Measurements from ENCODE around the gene COQ6.

Gene COQ6

GRCh38 chr14:73995977-73996378, 45.9 kb downstream of the COQ6 start:
- H3K4me1 ChIP-seq (ENCODE audit: control insufficient read depth, low read length) = peaks cover 20% of the 10 kb centered on the region
- peak overlapping the region; percentile 55; the same call in 1 of the 2 replicates for H3K4me2 ChIP-seq (ENCODE audit: low read length)
- H3K4me3 ChIP-seq (ENCODE audit: low read length) = no peak overlapping the region
- no peaks in the 10 kb centered on the region for H3F3A ChIP-seq (ENCODE audit: control insufficient read depth, insufficient read depth)
- no peaks in the 10 kb centered on the region for H3K27me3 ChIP-seq (ENCODE audit: control insufficient read depth, low read length)
- no peaks in the 10 kb centered on the region for H3K79me2 ChIP-seq (ENCODE audit: control insufficient read depth, low read length)
- no peaks in the 10 kb centered on the region for H3K9me2 ChIP-seq (replicated peaks; ENCODE audit: control insufficient read depth, low read length)
- no peak overlapping the region for H3K27ac ChIP-seq (ENCODE audit: low read depth, low read length)
- H3K9me3 ChIP-seq (ENCODE audit: control insufficient read depth, insufficient read depth, low read length) = no peaks in the 10 kb centered on the region
- no peaks in the 10 kb centered on the region for H4K20me1 ChIP-seq (ENCODE audit: control insufficient read depth, insufficient read depth, low read depth, low read length)
- TF ChIP-seq EZH2phosphoT487 (IDR thresholded peaks at IDR 0.05; ENCODE audit: borderline replicate concordance, low read length) = no peak
- TF ChIP-seq CTCF (IDR thresholded peaks at IDR 0.05; ENCODE audit: low read depth, low read length, poor library complexity, severe bottlenecking) = no peak
- peaks cover 12% of the 10 kb centered on the region for H3K36me3 ChIP-seq (ENCODE audit: control insufficient read depth, low read length)

- Histone ChIP-seq H4K20me1 (ENCODE audit: control insufficient read depth, insufficient read depth, low read depth, low read length) (no peaks in the 10 kb centered on the region), H3F3A (ENCODE audit: control insufficient read depth, insufficient read depth) (no peaks in the 10 kb centered on the region), H3K36me3 (ENCODE audit: control insufficient read depth, low read length) (peaks cover 12% of the 10 kb centered on the region), H3K4me2 (ENCODE audit: low read length) (no peak overlapping the region), H3K4me3 (ENCODE audit: low read length) (no peak overlapping the region), H3K4me1 (ENCODE audit: control insufficient read depth, low read length) (peaks cover 20% of the 10 kb centered on the region), H3K9me2 (replicated peaks; ENCODE audit: control insufficient read depth, low read length) (no peaks in the 10 kb centered on the region), H3K27me3 (ENCODE audit: control insufficient read depth, low read length) (no peaks in the 10 kb centered on the region), H3K27ac (ENCODE audit: low read depth, low read length) (no peak overlapping the region), H3K9me3 (ENCODE audit: control insufficient read depth, insufficient read depth, low read length) (no peaks in the 10 kb centered on the region), H3K79me2 (ENCODE audit: control insufficient read depth, low read length) (no peaks in the 10 kb centered on the region)
- TF ChIP-seq EZH2phosphoT487 (IDR thresholded peaks at IDR 0.05; ENCODE audit: borderline replicate concordance, low read length) (no peak), CTCF (IDR thresholded peaks at IDR 0.05; ENCODE audit: low read depth, low read length, poor library complexity, severe bottlenecking) (no peak)
Observed at GRCh38 chr14:73996731-73997107, 46.6 kb downstream of the COQ6 start.

- no peak overlapping the region for H3K27ac ChIP-seq (ENCODE audit: low read depth, low read length)
- no peaks in the 10 kb centered on the region for H3K9me3 ChIP-seq (ENCODE audit: control insufficient read depth, insufficient read depth, low read length)
- TF ChIP-seq CTCF (IDR thresholded peaks at IDR 0.05; ENCODE audit: low read depth, low read length, poor library complexity, severe bottlenecking) (no peak), EZH2phosphoT487 (IDR thresholded peaks at IDR 0.05; ENCODE audit: borderline replicate concordance, low read length) (no peak)
Observed at GRCh38 chr14:73997108-73997943, 47.2 kb downstream of the COQ6 start.

More at GRCh38 chr14:73997108-73997943, 47.2 kb downstream of the COQ6 start:
- Histone ChIP-seq H4K20me1 (ENCODE audit: control insufficient read depth, insufficient read depth, low read depth, low read length) (no peaks in the 10 kb centered on the region), H3K4me1 (ENCODE audit: control insufficient read depth, low read length) (peaks cover 20% of the 10 kb centered on the region), H3K9me2 (replicated peaks; ENCODE audit: control insufficient read depth, low read length) (no peaks in the 10 kb centered on the region), H3K79me2 (ENCODE audit: control insufficient read depth, low read length) (no peaks in the 10 kb centered on the region), H3K27me3 (ENCODE audit: control insufficient read depth, low read length) (no peaks in the 10 kb centered on the region), H3F3A (ENCODE audit: control insufficient read depth, insufficient read depth) (no peaks in the 10 kb centered on the region), H3K36me3 (ENCODE audit: control insufficient read depth, low read length) (peaks cover 12% of the 10 kb centered on the region), H3K4me2 (ENCODE audit: low read length) (no peak overlapping the region), H3K4me3 (ENCODE audit: low read length) (no peak overlapping the region)
